Panc1 (cell line): ENCODE results near the gene NANS. TPM values are rescaled to one million over a fixed set of nuclear protein-coding genes. Genes with fewer than 3 reads are reported as not detected.

Experiments
- ATAC-seq: fragments of 200-7000 bp; cut with Tn5 transposase; 2 replicates; pipeline ENCODE4 v1.9.1; 2020; ENCODE audit warnings: mild to moderate bottlenecking, moderate library complexity
- BruUV-seq: library from RNA; stranded (reverse); fragments of 400-500 nt; replicated peaks from 2 replicates; lab custom pipeline; 2021; lab: Mats Ljungman, UMichigan
- CTCF ChIA-PET: fragments of 300-600 bp; sonication (Branson Sonifier 250); formaldehyde crosslinking; loops from one replicate; lab custom pipeline; 2022; ENCODE audit warnings: antibody characterized with exemption; lab: Charles Lee
- POLR2A ChIA-PET: fragments of 300-600 bp; sonication (Branson Sonifier 250); formaldehyde crosslinking; loops from one replicate; lab custom pipeline; 2022; ENCODE audit warnings: antibody characterized with exemption; lab: Charles Lee
- DNase-seq: peaks from one replicate; pipeline ENCODE4 v3.0.0-alpha.2; 2010; ENCODE audit warnings: low read depth, low spot score
- H3K27ac ChIP-seq: 2 replicates; pipeline ENCODE4 v1.5.1; 2011; ENCODE audit warnings: mild to moderate bottlenecking, low read length, inconsistent platforms
- H3K27me3 ChIP-seq: fragments of 200-500 bp; sonication (Bioruptor generic); 2 replicates; pipeline ENCODE4 v1.6.0; 2014; ENCODE audit warnings: low read length, inconsistent platforms; ENCODE audit not compliant: control insufficient read depth, insufficient read depth
- H3K36me3 ChIP-seq: fragments of 200-500 bp; sonication (Bioruptor generic); 2 replicates; pipeline ENCODE4 v1.5.1; 2014; ENCODE audit warnings: inconsistent platforms, mild to moderate bottlenecking, low read length, moderate library complexity; ENCODE audit not compliant: control insufficient read depth, insufficient read depth
- H3K4me1 ChIP-seq: 2 replicates; pipeline ENCODE4 v1.5.1; 2011; ENCODE audit warnings: inconsistent platforms, mild to moderate bottlenecking, low read length, moderate library complexity; ENCODE audit not compliant: control insufficient read depth, insufficient read depth
- H3K4me3 ChIP-seq, 2 experiments: 2 replicates each; pipeline ENCODE4 v1.5.1; 2011 to 2012; ENCODE audit warnings: low read depth in 2 of 2, low read length in 2 of 2, mild to moderate bottlenecking in 2 of 2, inconsistent platforms in 1 of 2, moderate library complexity in 1 of 2
- H3K9me3 ChIP-seq: fragments of 200-500 bp; sonication (Bioruptor generic); 2 replicates; pipeline ENCODE4 v1.5.1; 2014; ENCODE audit warnings: low read depth, mild to moderate bottlenecking, inconsistent platforms, low read length, moderate library complexity; ENCODE audit not compliant: control insufficient read depth, insufficient read depth
- CTCF ChIP-seq: fragments of 450-650 bp; IDR thresholded peaks from 2 replicates; pipeline ENCODE4 v1.5.1; 2017; ENCODE audit warnings: mild to moderate bottlenecking
- POLR2AphosphoS5 ChIP-seq: IDR thresholded peaks from 2 replicates; pipeline ENCODE4 v1.6.1; 2012; ENCODE audit warnings: mild to moderate bottlenecking, low read depth, low read length, moderate library complexity
- SIN3A ChIP-seq: IDR thresholded peaks from 2 replicates; pipeline ENCODE4 v1.6.1; 2012; ENCODE audit warnings: low read depth, mild to moderate bottlenecking, low read length, moderate library complexity, borderline replicate concordance; ENCODE audit not compliant: insufficient read depth
- TCF7L2 ChIP-seq: IDR thresholded peaks from 2 replicates; pipeline ENCODE4 v1.6.1; 2011; ENCODE audit warnings: mild to moderate bottlenecking, low read depth, low read length, inconsistent platforms
- in situ Hi-C: cut with HindIII; loops from 2 replicates; pipeline ENCODE4 v1.10.0; 2016; ENCODE audit warnings: low sequenced_read_pairs, low pct_unique_long_range_greater_than_20kb
- intact Hi-C: fragments of 100-400 bp; cut with micrococcal nuclease; formaldehyde crosslinking; loops from one replicate; pipeline ENCODE4 v1.10.0; 2022; ENCODE audit not compliant: unreplicated experiment
- total RNA-seq: library from RNA; stranded (reverse); gene quantifications from one replicate; pipeline ENCODE4 v1.2.1, GENCODE V29; 2021; ENCODE audit not compliant: unreplicated experiment
- TF ChIP-seq, protein P1 (sequence below), 2 experiments: IDR thresholded peaks; 2 replicates each; pipeline ENCODE4 v1.6.1; 2011 to 2012; ENCODE audit warnings: low read depth in 2 of 2, control low read depth in 1 of 2, low read length in 1 of 2, mild to moderate bottlenecking in 1 of 2, moderate library complexity in 1 of 2; ENCODE audit not compliant: insufficient read depth in 1 of 2

Gene NANS
- total RNA-seq, 1 experiment from 2014 or later = 41.0 TPM

GRCh38 chr9:98064623-98065392 is 8.3 kb downstream of the NANS start:
- no peak overlapping the region for H3K4me3 ChIP-seq
- no peaks in the 10 kb centered on the region for H3K27me3 ChIP-seq
- H3K9me3 ChIP-seq = no peaks in the 10 kb centered on the region
- H3K36me3 ChIP-seq = no peaks in the 10 kb centered on the region; the same call in 1 of the 2 replicates
- no peak overlapping the region for H3K27ac ChIP-seq
- ChIA-PET CTCF (no interaction called here), POLR2A (no interaction called here)
- TF ChIP-seq TCF7L2 (no peak), CTCF (no peak), POLR2AphosphoS5 (no peak), SIN3A (no peak)
- TF ChIP-seq, protein P1, sequence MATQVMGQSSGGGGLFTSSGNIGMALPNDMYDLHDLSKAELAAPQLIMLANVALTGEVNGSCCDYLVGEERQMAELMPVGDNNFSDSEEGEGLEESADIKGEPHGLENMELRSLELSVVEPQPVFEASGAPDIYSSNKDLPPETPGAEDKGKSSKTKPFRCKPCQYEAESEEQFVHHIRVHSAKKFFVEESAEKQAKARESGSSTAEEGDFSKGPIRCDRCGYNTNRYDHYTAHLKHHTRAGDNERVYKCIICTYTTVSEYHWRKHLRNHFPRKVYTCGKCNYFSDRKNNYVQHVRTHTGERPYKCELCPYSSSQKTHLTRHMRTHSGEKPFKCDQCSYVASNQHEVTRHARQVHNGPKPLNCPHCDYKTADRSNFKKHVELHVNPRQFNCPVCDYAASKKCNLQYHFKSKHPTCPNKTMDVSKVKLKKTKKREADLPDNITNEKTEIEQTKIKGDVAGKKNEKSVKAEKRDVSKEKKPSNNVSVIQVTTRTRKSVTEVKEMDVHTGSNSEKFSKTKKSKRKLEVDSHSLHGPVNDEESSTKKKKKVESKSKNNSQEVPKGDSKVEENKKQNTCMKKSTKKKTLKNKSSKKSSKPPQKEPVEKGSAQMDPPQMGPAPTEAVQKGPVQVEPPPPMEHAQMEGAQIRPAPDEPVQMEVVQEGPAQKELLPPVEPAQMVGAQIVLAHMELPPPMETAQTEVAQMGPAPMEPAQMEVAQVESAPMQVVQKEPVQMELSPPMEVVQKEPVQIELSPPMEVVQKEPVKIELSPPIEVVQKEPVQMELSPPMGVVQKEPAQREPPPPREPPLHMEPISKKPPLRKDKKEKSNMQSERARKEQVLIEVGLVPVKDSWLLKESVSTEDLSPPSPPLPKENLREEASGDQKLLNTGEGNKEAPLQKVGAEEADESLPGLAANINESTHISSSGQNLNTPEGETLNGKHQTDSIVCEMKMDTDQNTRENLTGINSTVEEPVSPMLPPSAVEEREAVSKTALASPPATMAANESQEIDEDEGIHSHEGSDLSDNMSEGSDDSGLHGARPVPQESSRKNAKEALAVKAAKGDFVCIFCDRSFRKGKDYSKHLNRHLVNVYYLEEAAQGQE (IDR thresholded peaks at IDR 0.05; ENCODE audit: insufficient read depth in 1 of 2, low read depth in 2 of 2, low read length in 1 of 2) = no peak
- no peak for ATAC-seq
- in situ Hi-C loops = no loop called here
- no TSS peak for BruUV-seq
- intact Hi-C loops = no loop called here
- no peaks in the 10 kb centered on the region for H3K4me1 ChIP-seq
- no peak for DNase-seq

DNA sequence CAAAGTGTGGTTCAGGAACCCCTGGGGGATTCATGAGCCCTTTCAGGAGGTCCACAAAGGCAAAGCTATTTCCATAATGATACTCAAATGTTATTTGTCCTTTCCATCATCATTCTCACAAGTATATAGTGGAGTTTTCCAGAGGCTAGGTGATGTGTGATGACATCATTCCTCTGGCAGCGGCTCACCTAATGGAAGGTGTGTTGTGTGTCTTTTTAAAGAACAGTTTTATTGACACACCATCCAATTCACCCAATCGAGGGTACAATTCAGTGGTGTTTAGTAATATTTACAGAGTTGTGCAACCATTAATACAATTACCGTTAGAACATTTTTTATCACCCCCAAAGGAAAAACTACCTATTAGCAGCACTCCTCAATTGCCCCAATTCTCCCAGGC is 9.7 kb downstream of the NANS start:
- intact Hi-C loops = no loop called here
- CTCF ChIA-PET = no interaction called here
- no peak for DNase-seq
- POLR2A ChIA-PET = no interaction called here
- no TSS peak for BruUV-seq
- no peak for ATAC-seq
- no peaks in the 10 kb centered on the region for H3K27me3 ChIP-seq
- H3K9me3 ChIP-seq = no peaks in the 10 kb centered on the region
- H3K36me3 ChIP-seq = no peaks in the 10 kb centered on the region; the same call in 1 of the 2 replicates
- TF ChIP-seq TCF7L2 = no peak
- TF ChIP-seq, protein P1 (IDR thresholded peaks at IDR 0.05; ENCODE audit: insufficient read depth in 1 of 2, low read depth in 2 of 2, low read length in 1 of 2) = no peak
- no peak for TF ChIP-seq SIN3A
- in situ Hi-C loops = no loop called here
- H3K27ac ChIP-seq = no peak overlapping the region
- H3K4me3 ChIP-seq = no peak overlapping the region
- H3K4me1 ChIP-seq = no peaks in the 10 kb centered on the region
